ENCODE measurements around the gene PNPLA1. TPM values are rescaled to one million over a fixed set of nuclear protein-coding genes. Genes with fewer than 3 reads are reported as not detected.

The PNPLA1 gene
- total RNA-seq, 4 donors from 2014 or later: not detected

- H3K4me3 ChIP-seq: no peak overlapping the region
- H3K36me3 ChIP-seq: no peaks in the 10 kb centered on the region
- H3K9me3 ChIP-seq: no peaks in the 10 kb centered on the region
- in situ Hi-C loops (cut with MboI; ENCODE audit: low sequenced_read_pairs in 4 of 4) (no loop called here), intact Hi-C loops (cut with DNase I; ENCODE audit: low total_unique reads) (no loop called here)
- no peaks in the 10 kb centered on the region for H3K4me1 ChIP-seq
- peaks cover 7 to 22% (median 15%) of the 10 kb centered on the region in 3 donors for H3K27me3 ChIP-seq
- ATAC-seq (no peak), DNase-seq (no peak)
- TF ChIP-seq POLR2A (IDR thresholded peaks at IDR 0.05) (no peak), CTCF (IDR thresholded peaks at IDR 0.05 in 4 of 5, conservative IDR thresholded peaks at IDR 0.05 in 1 of 5) (no peak)
- H3K27ac ChIP-seq: no peak overlapping the region
Measured at GRCh38 chr6:36280467-36280866, 10.6 kb downstream of the PNPLA1 start.

- DNase-seq (no peak), ATAC-seq (no peak)
- Histone ChIP-seq H3K27me3 (peaks cover 12 to 27% (median 20%) of the 10 kb centered on the region in 3 donors), H3K36me3 (no peaks in the 10 kb centered on the region), H3K27ac (no peak overlapping the region), H3K4me1 (no peaks in the 10 kb centered on the region), H3K9me3 (no peaks in the 10 kb centered on the region), H3K4me3 (no peak overlapping the region)
- in situ Hi-C loops (cut with MboI; ENCODE audit: low sequenced_read_pairs in 4 of 4): no loop called here
- no peak for TF ChIP-seq POLR2A (IDR thresholded peaks at IDR 0.05)
- no peak for TF ChIP-seq CTCF (IDR thresholded peaks at IDR 0.05 in 4 of 5, conservative IDR thresholded peaks at IDR 0.05 in 1 of 5)
- intact Hi-C loops (cut with DNase I; ENCODE audit: low total_unique reads): no loop called here
Measured at GRCh38 chr6:36280983-36281382, 11.1 kb downstream of the PNPLA1 start.

- no peak for TF ChIP-seq CTCF (IDR thresholded peaks at IDR 0.05 in 4 of 5, conservative IDR thresholded peaks at IDR 0.05 in 1 of 5)
- TF ChIP-seq POLR2A (IDR thresholded peaks at IDR 0.05): no peak
- Histone ChIP-seq H3K36me3 (no peaks in the 10 kb centered on the region), H3K27me3 (peaks cover 25 to 36% (median 31%) of the 10 kb centered on the region in 3 donors), H3K4me3 (no peak overlapping the region), H3K27ac (no peak overlapping the region), H3K9me3 (no peaks in the 10 kb centered on the region), H3K4me1 (no peaks in the 10 kb centered on the region)
- no peak for ATAC-seq
- intact Hi-C loops (cut with DNase I; ENCODE audit: low total_unique reads) (no loop called here), in situ Hi-C loops (cut with MboI; ENCODE audit: low sequenced_read_pairs in 4 of 4) (no loop called here)
- no peak for DNase-seq
Measured at GRCh38 chr6:36283608-36284007, 13.7 kb downstream of the PNPLA1 start.

GRCh38 chr6:36284359-36284758 is 14.5 kb downstream of the PNPLA1 start:
- TF ChIP-seq CTCF (IDR thresholded peaks at IDR 0.05 in 4 of 5, conservative IDR thresholded peaks at IDR 0.05 in 1 of 5) (no peak), POLR2A (IDR thresholded peaks at IDR 0.05) (no peak)
- ATAC-seq: no peak
- H3K27me3 ChIP-seq: peaks cover 25 to 38% (median 31%) of the 10 kb centered on the region in 3 donors

GRCh38 chr6:36285187-36285671 is 15.4 kb downstream of the PNPLA1 start:
- no peak for DNase-seq
- in situ Hi-C loops (cut with MboI; ENCODE audit: low sequenced_read_pairs in 4 of 4): no loop called here
- Histone ChIP-seq H3K9me3 (no peaks in the 10 kb centered on the region), H3K36me3 (no peaks in the 10 kb centered on the region), H3K27ac (no peak overlapping the region), H3K27me3 (peaks cover 25 to 39% (median 36%) of the 10 kb centered on the region in 3 donors), H3K4me1 (no peaks in the 10 kb centered on the region), H3K4me3 (no peak overlapping the region)
- TF ChIP-seq CTCF (IDR thresholded peaks at IDR 0.05 in 4 of 5, conservative IDR thresholded peaks at IDR 0.05 in 1 of 5) (no peak), POLR2A (IDR thresholded peaks at IDR 0.05) (no peak)
- intact Hi-C loops (cut with DNase I; ENCODE audit: low total_unique reads): no loop called here
- no peak for ATAC-seq

More at GRCh38 chr6:36284359-36284758, 14.5 kb downstream of the PNPLA1 start:
- no peak overlapping the region for H3K4me3 ChIP-seq
- no peaks in the 10 kb centered on the region for H3K36me3 ChIP-seq
- H3K27ac ChIP-seq: no peak overlapping the region
- intact Hi-C loops (cut with DNase I; ENCODE audit: low total_unique reads): no loop called here
- no peaks in the 10 kb centered on the region for H3K4me1 ChIP-seq
- in situ Hi-C loops (cut with MboI; ENCODE audit: low sequenced_read_pairs in 4 of 4): no loop called here
- no peak for DNase-seq
- no peaks in the 10 kb centered on the region for H3K9me3 ChIP-seq

Data from gastrocnemius medialis (tissue), 4 donors.